ENCODE data around the gene ADGRL3. TPM values are rescaled to one million over a fixed set of nuclear protein-coding genes. Genes with fewer than 3 reads are reported as not detected.

Gene ADGRL3
- total RNA-seq, 1 donor from 2014 or later: 18.7 TPM

GRCh38 chr4:61192392-61192791 is 7.7 kb upstream of the ADGRL3 start:
- no peaks in the 10 kb centered on the region for H3K36me3 Mint-ChIP-seq (ENCODE audit: unreplicated experiment)
- H3K27me3 Mint-ChIP-seq (ENCODE audit: unreplicated experiment): no peaks in the 10 kb centered on the region
- no peak overlapping the region for H3K27ac Mint-ChIP-seq (ENCODE audit: unreplicated experiment)
- peaks cover under 1% of the 10 kb centered on the region for H3K9me3 Mint-ChIP-seq (ENCODE audit: unreplicated experiment)
- no peak for DNase-seq (ENCODE audit: extremely low spot score, unreplicated experiment)
- TF ChIP-seq CTCF (IDR thresholded peaks at IDR 0.05): no peak
- H3K4me1 Mint-ChIP-seq (ENCODE audit: unreplicated experiment): no peaks in the 10 kb centered on the region
- H3K4me3 Mint-ChIP-seq (ENCODE audit: unreplicated experiment): no peak overlapping the region

- Mint-ChIP-seq H3K27ac (ENCODE audit: unreplicated experiment) (no peak overlapping the region), H3K4me3 (ENCODE audit: unreplicated experiment) (no peak overlapping the region), H3K27me3 (ENCODE audit: unreplicated experiment) (peaks cover under 1% of the 10 kb centered on the region), H3K36me3 (ENCODE audit: unreplicated experiment) (no peaks in the 10 kb centered on the region), H3K9me3 (ENCODE audit: unreplicated experiment) (no peaks in the 10 kb centered on the region), H3K4me1 (ENCODE audit: unreplicated experiment) (peaks cover 3% of the 10 kb centered on the region)
- DNase-seq (ENCODE audit: extremely low spot score, unreplicated experiment): no peak
- TF ChIP-seq CTCF (IDR thresholded peaks at IDR 0.05): no peak
Observed at GRCh38 chr4:61193863-61194262, 6.3 kb upstream of the ADGRL3 start.

GRCh38 chr4:61194571-61194970 is 5.6 kb upstream of the ADGRL3 start:
- H3K4me3 Mint-ChIP-seq (ENCODE audit: unreplicated experiment): no peak overlapping the region
- peaks cover 3% of the 10 kb centered on the region for H3K27me3 Mint-ChIP-seq (ENCODE audit: unreplicated experiment)
- H3K9me3 Mint-ChIP-seq (ENCODE audit: unreplicated experiment): no peaks in the 10 kb centered on the region
- H3K4me1 Mint-ChIP-seq (ENCODE audit: unreplicated experiment): peaks cover 5% of the 10 kb centered on the region
- H3K36me3 Mint-ChIP-seq (ENCODE audit: unreplicated experiment): no peaks in the 10 kb centered on the region
- DNase-seq (ENCODE audit: extremely low spot score, unreplicated experiment): no peak
- TF ChIP-seq CTCF (IDR thresholded peaks at IDR 0.05): no peak
- no peak overlapping the region for H3K27ac Mint-ChIP-seq (ENCODE audit: unreplicated experiment)

GRCh38 chr4:61195101-61195500 is 5.0 kb upstream of the ADGRL3 start:
- Mint-ChIP-seq H3K36me3 (ENCODE audit: unreplicated experiment) (no peaks in the 10 kb centered on the region), H3K4me3 (ENCODE audit: unreplicated experiment) (no peak overlapping the region), H3K9me3 (ENCODE audit: unreplicated experiment) (no peaks in the 10 kb centered on the region), H3K27ac (ENCODE audit: unreplicated experiment) (no peak overlapping the region), H3K4me1 (ENCODE audit: unreplicated experiment) (peaks cover 9% of the 10 kb centered on the region), H3K27me3 (ENCODE audit: unreplicated experiment) (peaks cover 3% of the 10 kb centered on the region)
- no peak for TF ChIP-seq CTCF (IDR thresholded peaks at IDR 0.05)
- no peak for DNase-seq (ENCODE audit: extremely low spot score, unreplicated experiment)

GRCh38 chr4:61198686-61199085 is 1.4 kb upstream of the ADGRL3 start:
- Mint-ChIP-seq H3K27ac (ENCODE audit: unreplicated experiment) (no peak overlapping the region), H3K27me3 (ENCODE audit: unreplicated experiment) (peaks cover 4% of the 10 kb centered on the region), H3K9me3 (ENCODE audit: unreplicated experiment) (no peaks in the 10 kb centered on the region), H3K36me3 (ENCODE audit: unreplicated experiment) (no peaks in the 10 kb centered on the region), H3K4me3 (ENCODE audit: unreplicated experiment) (peak overlapping the region; percentile 15), H3K4me1 (ENCODE audit: unreplicated experiment) (peaks cover 22% of the 10 kb centered on the region)
- TF ChIP-seq CTCF (IDR thresholded peaks at IDR 0.05): no peak
- no peak for DNase-seq (ENCODE audit: extremely low spot score, unreplicated experiment)

All from osteocyte (in vitro differentiated cells).